Measurements from ENCODE around the gene SLBP.

DNA sequence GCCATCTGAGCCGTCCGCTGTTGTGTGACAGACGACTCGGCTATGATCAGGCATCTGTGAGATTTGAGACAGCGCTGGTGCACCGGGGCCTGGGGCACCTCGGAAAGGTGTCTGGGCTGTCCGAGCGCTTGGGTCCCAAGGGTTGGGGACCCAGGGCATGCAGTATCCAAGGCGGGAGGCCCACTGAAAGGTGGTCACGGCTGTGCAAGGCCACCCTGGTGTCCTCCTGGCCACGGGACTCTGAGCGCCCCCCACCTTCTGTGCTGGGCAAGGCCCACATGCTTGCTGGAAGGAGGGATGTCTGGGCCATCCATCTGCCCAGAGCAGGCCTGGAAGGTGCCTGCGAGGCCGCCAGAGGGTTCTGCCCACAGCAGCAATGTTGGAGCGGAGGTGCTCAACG is 29.1 kb upstream of the SLBP start:
- TF ChIP-seq, protein P1, sequence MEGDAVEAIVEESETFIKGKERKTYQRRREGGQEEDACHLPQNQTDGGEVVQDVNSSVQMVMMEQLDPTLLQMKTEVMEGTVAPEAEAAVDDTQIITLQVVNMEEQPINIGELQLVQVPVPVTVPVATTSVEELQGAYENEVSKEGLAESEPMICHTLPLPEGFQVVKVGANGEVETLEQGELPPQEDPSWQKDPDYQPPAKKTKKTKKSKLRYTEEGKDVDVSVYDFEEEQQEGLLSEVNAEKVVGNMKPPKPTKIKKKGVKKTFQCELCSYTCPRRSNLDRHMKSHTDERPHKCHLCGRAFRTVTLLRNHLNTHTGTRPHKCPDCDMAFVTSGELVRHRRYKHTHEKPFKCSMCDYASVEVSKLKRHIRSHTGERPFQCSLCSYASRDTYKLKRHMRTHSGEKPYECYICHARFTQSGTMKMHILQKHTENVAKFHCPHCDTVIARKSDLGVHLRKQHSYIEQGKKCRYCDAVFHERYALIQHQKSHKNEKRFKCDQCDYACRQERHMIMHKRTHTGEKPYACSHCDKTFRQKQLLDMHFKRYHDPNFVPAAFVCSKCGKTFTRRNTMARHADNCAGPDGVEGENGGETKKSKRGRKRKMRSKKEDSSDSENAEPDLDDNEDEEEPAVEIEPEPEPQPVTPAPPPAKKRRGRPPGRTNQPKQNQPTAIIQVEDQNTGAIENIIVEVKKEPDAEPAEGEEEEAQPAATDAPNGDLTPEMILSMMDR (IDR thresholded peaks at IDR 0.05), result no peak
- TF ChIP-seq POLR2A (IDR thresholded peaks at IDR 0.05), result no peak

Measured in adrenal gland (tissue), 5 donors.